Neuron (in vitro differentiated cells): ENCODE results near the gene KCNIP3.

ENCODE experiments used
- H2AFZ ChIP-seq: one replicate; pipeline ENCODE4 v1.6.1; 2013; ENCODE audit warnings: low read depth, mild to moderate bottlenecking, inconsistent platforms, low read length, moderate library complexity
- H3K27me3 ChIP-seq: one replicate; pipeline ENCODE4 v1.6.1; 2013; ENCODE audit warnings: low read length; ENCODE audit not compliant: insufficient read depth
- H3K36me3 ChIP-seq: one replicate; pipeline ENCODE4 v1.6.1; 2013; ENCODE audit warnings: low read length; ENCODE audit not compliant: insufficient read depth
- H3K4me1 ChIP-seq: one replicate; pipeline ENCODE4 v1.6.1; 2013; ENCODE audit warnings: low read length; ENCODE audit not compliant: insufficient read depth
- H3K4me3 ChIP-seq: 2 replicates; pipeline ENCODE4 v1.5.1; 2013; ENCODE audit warnings: mild to moderate bottlenecking, low read length, moderate library complexity
- H3K9me3 ChIP-seq: one replicate; pipeline ENCODE4 v1.6.1; 2013; ENCODE audit warnings: low read length

Gene KCNIP3

DNA sequence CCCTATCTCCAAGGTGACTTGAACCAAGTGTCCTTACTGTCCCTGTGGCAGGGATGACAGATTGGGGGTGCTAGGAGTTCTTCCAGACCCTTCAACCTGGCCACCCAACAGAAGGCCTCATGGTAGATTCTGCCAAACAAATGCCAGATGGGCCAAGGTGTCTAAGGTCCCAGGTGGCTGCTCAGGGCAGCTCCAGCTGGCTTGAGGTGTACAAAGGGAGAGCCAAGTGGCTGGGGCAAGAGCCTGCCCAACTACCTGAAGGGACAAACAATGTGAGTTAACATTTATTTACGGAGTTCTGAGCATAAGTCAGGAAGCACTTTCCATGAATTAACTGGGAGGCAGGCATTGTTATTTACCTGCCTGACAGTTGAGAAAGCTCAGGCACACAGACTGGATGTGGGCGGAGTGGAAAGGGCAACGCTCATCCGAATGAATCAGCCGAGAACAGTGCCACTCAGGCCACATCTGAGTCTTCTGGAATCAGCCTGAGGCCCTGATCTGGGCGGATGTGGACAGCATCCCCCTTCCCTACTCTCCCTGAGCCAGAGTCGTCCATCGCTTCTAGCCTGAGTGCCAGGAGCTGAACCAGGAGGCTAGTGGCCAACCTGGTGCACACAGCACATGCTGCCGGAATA lies 4.4 kb upstream of the KCNIP3 start:
- H3K4me3 ChIP-seq, result no peak overlapping the region
- H3K36me3 ChIP-seq, result no peaks in the 10 kb centered on the region
- peaks cover 7% of the 10 kb centered on the region for H3K4me1 ChIP-seq
- peaks cover 3% of the 10 kb centered on the region for H3K9me3 ChIP-seq
- H3K27me3 ChIP-seq, result peaks cover 9% of the 10 kb centered on the region
- no peak overlapping the region for H2AFZ ChIP-seq

DNA sequence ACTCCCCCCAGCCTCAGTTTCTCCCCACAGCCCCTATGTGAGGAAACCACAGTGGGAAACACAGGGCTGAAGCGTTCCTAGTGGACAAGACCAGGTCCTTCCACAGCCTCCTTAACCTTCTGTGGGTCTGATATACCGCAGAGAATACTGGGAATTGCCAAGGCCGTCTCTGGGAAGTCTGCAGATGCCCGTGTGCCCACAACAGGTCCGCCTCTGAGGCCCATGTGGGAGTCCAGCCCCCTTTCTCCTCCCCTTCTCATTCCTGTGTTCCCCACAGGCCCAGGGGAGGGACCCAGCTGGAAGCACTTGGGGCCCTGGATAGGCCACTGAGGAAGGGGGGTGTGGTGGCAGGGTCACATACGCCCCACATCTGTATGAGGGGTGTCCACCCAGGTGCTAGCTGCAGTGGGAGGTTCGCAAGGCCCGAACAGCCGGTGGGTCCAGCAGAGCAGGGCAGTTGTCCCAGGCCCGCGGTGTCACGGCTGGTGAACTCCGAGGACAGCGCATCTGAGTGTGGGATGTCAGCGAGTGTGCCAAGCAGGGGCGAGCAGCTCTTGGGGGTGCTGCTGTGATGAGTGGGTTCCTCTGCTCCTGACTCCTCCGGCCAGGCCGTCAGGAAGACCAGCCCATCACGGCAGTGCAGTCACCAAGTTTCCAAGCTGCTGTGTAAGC lies 2.4 kb upstream of the KCNIP3 start:
- Histone ChIP-seq H3K9me3 (peaks cover 3% of the 10 kb centered on the region), H3K4me3 (no peak overlapping the region), H3K27me3 (peaks cover 16% of the 10 kb centered on the region), H3K4me1 (peaks cover 9% of the 10 kb centered on the region), H2AFZ (no peak overlapping the region), H3K36me3 (no peaks in the 10 kb centered on the region)

DNA sequence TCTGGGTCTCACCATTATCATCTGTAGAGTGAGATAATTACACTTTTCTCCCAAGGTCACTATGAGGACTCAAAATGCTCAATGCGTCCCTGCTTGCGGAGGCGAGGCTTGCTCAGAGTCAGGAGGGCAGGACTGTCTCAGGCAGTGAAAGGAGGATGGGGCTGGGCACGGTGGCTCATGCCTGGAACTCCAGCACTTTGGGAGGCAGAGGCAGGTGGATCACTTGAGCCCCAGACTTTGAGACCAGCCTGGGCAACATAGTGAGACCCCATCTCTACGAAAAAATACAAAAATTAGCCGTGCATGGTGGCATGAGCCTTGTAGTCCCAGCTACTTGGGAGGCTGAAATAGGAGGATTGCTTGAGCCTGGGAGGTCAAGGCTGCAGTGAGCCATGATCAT lies 1.8 kb upstream of the KCNIP3 start:
- Histone ChIP-seq H3K4me1 (peaks cover 9% of the 10 kb centered on the region), H3K36me3 (no peaks in the 10 kb centered on the region), H3K4me3 (no peak overlapping the region), H2AFZ (no peak overlapping the region), H3K27me3 (peaks cover 16% of the 10 kb centered on the region), H3K9me3 (peaks cover 3% of the 10 kb centered on the region)

DNA sequence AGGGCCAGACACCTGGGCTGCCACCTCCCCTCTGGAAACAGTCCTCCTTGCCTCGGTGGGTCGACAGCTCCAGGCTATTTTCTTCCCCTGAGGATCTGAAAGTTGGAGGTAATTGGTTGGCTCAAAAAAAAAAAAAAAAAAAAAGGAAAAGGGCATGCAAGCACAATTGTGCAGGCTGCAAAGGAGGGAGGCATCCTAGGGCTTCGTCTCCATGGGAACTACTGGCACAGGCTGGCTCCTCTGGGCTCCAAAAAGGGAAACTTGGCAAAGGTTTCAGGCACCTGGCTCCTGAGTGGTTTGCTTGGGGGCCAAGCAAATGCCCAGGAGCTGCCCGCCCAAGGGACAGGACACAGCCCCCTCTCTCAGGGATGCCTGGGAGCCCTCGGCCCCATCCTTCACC lies 1.1 kb upstream of the KCNIP3 start:
- Histone ChIP-seq H3K4me3 (no peak overlapping the region), H3K27me3 (peaks cover 20% of the 10 kb centered on the region), H3K4me1 (peaks cover 9% of the 10 kb centered on the region), H3K36me3 (no peaks in the 10 kb centered on the region), H3K9me3 (no peaks in the 10 kb centered on the region), H2AFZ (no peak overlapping the region)

DNA sequence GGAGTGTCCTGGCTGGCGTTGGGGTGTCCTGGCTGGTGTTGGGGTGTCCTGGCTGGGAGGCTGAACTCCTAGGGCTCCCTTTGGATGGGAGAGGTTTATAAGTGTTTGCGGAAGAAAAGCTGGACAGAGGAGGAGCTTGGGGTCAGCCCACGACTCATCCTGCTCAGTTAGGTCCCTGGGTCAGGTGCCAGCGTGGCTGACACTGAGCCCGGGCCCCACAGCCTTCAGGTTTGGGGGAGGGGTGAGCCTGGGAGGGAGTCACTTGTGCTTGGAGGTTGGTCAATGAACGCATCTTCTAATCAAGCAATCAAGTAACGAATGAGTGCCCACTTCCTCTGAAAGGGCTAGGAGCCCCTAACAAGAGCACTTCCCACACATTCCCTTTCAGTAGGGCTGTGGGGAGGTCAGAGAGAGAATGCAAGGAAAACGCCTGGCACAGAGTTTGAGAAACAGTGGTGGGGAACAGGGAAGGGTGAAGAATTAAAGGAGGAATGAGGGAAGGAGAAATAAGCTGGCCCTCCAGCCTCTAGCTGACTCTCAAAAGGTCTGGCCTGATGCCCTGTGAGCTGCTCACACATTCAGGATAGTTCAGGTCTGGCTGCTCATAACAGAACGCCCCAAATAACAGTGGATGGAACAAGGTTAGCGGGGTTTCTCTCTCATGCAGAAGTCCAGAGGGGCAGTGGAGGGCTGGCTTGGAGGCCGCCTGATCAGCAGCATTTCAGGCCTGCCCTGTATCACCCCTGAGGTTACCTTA lies 670 bp downstream of the KCNIP3 start:
- H3K36me3 ChIP-seq, result no peaks in the 10 kb centered on the region
- H3K4me1 ChIP-seq, result peaks cover 9% of the 10 kb centered on the region
- no peaks in the 10 kb centered on the region for H3K9me3 ChIP-seq
- H3K27me3 ChIP-seq, result peaks cover 20% of the 10 kb centered on the region
- H3K4me3 ChIP-seq, result no peak overlapping the region
- H2AFZ ChIP-seq, result peak overlapping the region; percentile 59

DNA sequence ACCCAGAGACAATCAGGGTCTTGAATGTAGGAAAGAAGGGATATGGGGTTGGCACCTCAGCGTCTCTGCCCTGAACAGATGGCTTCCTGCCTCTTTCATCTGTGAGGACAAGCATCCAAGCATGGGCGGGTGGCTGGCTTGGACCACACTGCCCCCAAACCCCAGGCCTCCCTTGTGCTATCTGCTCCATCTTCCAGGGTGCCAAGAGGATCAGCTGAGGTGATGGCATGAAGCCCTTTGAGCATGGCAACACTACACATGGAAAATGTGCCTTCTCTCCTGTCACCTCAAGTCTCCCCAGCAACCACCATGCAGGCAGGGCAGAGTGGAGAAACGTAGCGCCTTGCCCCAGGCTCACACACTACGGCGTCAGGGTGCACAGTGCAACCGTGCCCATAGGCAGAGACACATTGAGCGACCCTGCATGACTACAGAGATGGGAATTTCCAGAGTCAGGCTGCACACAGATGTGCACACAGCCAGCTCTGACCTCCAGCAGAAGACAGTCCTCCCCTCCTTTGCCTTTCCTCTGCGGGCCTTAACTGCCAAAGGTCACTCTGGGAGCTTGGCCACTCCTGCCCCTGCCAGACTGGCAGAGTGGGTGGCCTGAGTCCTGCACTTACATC lies 1.5 kb downstream of the KCNIP3 start:
- Histone ChIP-seq H3K27me3 (peaks cover 20% of the 10 kb centered on the region), H3K9me3 (no peaks in the 10 kb centered on the region), H2AFZ (no peak overlapping the region), H3K36me3 (no peaks in the 10 kb centered on the region), H3K4me1 (peaks cover 9% of the 10 kb centered on the region), H3K4me3 (no peak overlapping the region)

DNA sequence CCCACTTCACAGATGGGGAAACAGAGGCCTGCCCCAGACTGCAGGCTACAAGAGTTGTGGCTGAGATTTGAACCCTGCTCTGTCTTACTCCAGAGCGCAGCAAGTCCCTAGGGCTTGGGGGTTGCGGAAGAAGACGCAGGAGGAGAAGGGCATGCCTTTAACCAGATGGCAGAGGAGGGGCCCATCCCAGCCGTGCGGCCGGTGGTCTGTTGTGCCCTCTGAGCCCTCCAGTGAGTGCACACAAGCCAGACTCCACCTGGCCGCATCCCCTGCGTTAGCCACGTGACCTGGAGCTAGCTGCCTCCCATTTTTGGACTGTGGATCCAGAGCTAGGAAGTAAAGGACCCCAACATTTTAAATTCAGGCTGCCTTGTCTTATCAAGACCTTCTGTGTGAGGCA lies 2.8 kb downstream of the KCNIP3 start:
- Histone ChIP-seq H3K36me3 (no peaks in the 10 kb centered on the region), H3K4me3 (no peak overlapping the region), H3K9me3 (no peaks in the 10 kb centered on the region), H3K27me3 (peaks cover 20% of the 10 kb centered on the region), H3K4me1 (peaks cover 9% of the 10 kb centered on the region), H2AFZ (no peak overlapping the region)

DNA sequence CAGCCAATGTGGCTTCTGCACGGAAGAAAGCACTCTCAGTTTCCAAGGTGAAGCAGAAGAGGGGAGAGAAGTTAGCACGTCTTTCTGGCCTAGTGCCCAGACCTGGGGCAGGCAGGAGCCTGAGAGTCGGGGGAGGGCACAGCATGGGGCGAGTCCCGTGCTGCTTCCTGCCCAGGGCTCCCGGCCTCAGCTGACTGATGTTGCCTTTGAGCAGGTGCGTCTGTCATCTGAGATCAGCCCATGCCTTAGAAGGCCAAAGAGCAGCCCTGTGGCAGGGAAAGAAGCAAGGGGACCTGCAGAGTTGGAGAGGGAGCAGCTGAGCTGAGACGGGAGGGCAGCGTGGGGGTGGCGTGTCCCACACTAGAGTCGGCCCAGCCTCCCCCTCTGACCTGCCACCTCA lies 3.3 kb downstream of the KCNIP3 start:
- peaks cover 20% of the 10 kb centered on the region for H3K27me3 ChIP-seq

DNA sequence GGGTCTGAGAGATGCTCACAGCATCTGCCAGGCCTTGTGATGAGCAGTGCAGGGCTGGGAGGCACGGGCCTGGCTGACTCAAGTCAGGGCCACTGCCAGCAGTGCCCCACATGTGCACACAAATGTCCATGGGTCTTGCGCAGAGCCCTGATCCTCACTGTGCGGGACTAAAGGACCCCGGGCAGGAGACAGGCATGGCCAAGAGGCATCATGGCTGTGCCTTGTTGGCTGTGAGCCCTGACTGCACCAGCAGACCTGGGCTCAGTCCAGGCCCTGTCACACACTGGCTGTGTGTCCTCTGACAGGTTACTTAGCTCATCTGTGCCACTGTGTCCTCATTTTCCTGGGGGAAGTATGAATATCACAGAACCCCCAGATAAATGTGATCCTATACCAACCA lies 4.0 kb downstream of the KCNIP3 start:
- Histone ChIP-seq H3K4me1 (peaks cover 9% of the 10 kb centered on the region), H3K9me3 (no peaks in the 10 kb centered on the region), H3K36me3 (no peaks in the 10 kb centered on the region), H3K27me3 (peaks cover 20% of the 10 kb centered on the region), H2AFZ (no peak overlapping the region), H3K4me3 (no peak overlapping the region)

More for the DNA sequence above, 3.3 kb downstream of the KCNIP3 start:
- Histone ChIP-seq H3K36me3 (no peaks in the 10 kb centered on the region), H2AFZ (no peak overlapping the region), H3K9me3 (no peaks in the 10 kb centered on the region), H3K4me1 (peaks cover 9% of the 10 kb centered on the region), H3K4me3 (no peak overlapping the region)

DNA sequence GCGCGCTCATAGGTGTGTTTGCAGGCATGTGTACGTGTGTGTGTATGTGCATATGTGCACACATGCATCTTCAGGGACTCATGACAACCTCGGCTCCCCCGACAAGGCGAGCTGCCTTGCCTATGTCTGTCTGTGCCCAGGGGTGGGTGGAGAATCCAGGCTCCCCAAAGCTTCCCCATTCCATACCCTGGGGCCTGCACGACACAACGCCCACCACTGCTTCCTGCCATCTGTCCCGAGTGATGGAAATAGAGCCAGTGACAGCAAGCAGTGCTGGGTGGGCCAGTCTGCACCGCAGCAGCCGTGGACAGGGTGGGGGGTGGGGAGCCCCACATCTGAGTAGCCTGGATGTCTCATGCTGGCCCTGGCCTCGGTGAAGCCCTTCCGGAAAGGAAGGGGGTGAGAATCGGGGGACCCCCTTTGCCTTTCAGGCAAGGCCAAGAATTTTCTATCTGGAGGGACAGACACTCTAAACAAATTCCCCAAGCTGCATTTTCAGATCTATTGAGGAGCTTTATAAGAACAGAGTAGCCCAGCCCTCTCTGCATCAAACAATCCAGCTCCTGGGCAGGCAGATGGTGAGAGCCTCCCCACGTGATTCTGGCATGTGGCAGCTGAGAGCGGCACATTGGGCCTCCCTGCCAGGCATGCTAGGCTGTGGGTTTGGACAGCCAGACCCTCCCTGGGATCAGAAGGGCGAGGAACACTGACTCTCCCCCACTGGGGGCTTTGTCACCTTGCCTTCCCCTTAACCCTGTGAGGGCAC lies 4.9 kb downstream of the KCNIP3 start:
- H2AFZ ChIP-seq, result no peak overlapping the region
- no peak overlapping the region for H3K4me3 ChIP-seq
- peaks cover 6% of the 10 kb centered on the region for H3K4me1 ChIP-seq
- H3K36me3 ChIP-seq, result no peaks in the 10 kb centered on the region
- H3K27me3 ChIP-seq, result peaks cover 15% of the 10 kb centered on the region
- no peaks in the 10 kb centered on the region for H3K9me3 ChIP-seq

DNA sequence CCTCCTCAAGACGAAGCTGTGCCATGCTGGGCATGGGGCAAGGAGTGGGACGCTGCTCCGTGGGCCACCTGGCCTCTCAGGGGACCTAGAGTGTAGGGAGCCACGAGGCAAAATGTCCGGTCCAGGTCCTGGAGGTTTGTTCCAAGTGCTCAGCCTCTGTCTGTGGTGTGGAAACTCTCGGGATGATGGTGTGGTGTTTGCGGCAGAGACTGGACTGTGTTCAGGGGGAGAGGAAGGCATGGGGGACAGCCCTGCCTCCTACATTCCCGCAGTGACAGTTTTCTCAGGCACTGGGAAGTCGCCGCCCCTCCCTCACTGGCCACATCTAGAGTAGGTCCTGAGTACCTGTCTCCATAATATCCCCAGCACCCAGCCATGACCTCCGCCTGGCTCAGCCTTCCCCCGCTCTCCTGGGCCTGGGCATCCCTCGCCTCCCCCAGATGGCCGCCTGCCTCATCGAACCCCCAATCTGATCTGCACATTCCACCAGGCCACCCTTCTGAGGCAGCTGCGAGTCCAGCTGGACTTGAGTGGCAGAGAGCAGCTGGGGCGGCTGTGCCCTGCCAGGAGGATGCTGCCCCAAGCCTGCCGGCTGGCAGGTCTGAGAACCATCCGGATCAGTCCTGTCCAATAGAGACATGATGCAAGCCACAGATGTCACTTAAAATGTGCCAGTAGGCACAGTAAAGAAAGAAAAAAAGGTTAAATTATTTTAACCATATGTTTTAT lies 6.2 kb downstream of the KCNIP3 start:
- H3K27me3 ChIP-seq, result peaks cover 10% of the 10 kb centered on the region
- H2AFZ ChIP-seq, result no peak overlapping the region

DNA sequence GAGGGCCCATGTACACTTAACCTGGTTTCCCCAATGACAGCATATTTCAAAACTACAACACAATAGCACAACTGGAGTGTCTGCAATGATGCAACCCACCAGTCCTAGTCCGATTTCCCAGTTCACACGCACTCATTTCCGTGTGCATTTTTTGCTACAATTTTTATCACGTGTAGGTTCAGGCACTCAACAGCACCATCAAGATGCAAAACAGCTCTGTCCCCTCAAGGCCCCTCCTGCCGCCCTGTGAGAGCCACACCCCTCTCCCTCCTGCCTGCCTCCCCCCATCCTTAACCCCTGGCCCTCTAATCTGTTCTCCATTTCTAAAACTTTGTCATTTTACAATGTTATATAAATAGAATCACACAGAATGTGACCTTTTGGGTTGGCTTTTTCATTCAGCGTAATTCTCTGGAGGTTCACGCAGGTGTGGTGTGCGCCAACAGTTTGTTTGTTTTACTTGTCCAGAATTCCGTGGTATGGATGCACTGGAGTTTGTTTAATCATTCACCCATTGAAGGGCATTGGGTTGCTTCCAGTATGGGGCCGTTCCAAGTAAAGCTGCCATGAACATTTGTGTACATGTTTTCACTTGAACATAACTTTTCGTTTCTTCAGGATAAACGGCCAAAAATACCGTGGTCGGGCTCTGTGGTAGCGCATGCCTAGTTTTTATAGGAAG lies 8.4 kb downstream of the KCNIP3 start:
- Histone ChIP-seq H2AFZ (no peak overlapping the region), H3K4me3 (no peak overlapping the region), H3K9me3 (no peaks in the 10 kb centered on the region), H3K4me1 (no peaks in the 10 kb centered on the region), H3K27me3 (peaks cover 3% of the 10 kb centered on the region), H3K36me3 (no peaks in the 10 kb centered on the region)

More for the DNA sequence above, 6.2 kb downstream of the KCNIP3 start:
- no peaks in the 10 kb centered on the region for H3K4me1 ChIP-seq
- H3K36me3 ChIP-seq, result no peaks in the 10 kb centered on the region
- no peaks in the 10 kb centered on the region for H3K9me3 ChIP-seq
- no peak overlapping the region for H3K4me3 ChIP-seq
